HG03354 (cell line): ENCODE data around the gene DNAJC24.

Experiments used
- ATAC-seq: cut with Tn5 transposase; IDR thresholded peaks from one replicate; pipeline ENCODE4 v1.9.1; 2021; ENCODE audit warnings: mild to moderate bottlenecking; ENCODE audit not compliant: unreplicated experiment, poor library complexity, severe bottlenecking

Gene DNAJC24

DNA sequence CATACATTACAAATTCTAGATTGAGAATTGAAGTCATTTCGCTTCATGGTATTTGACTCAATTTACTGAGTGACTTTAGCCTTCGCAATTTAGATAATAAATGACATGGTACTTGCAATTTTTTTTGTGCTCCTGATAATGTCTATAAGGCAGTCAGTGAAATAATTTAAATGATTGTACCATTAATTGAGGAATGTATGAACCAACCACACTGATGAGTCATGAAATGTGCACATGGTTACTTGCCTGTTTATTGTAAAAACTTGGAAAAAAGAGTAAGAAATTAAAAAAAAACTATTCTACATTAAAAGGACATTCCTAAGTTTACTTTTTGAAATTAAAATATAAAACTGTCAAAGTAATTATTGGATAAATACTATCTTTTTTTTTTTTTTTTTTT lies 43.3 kb downstream of the DNAJC24 start:
- ATAC-seq, result no peak

DNA sequence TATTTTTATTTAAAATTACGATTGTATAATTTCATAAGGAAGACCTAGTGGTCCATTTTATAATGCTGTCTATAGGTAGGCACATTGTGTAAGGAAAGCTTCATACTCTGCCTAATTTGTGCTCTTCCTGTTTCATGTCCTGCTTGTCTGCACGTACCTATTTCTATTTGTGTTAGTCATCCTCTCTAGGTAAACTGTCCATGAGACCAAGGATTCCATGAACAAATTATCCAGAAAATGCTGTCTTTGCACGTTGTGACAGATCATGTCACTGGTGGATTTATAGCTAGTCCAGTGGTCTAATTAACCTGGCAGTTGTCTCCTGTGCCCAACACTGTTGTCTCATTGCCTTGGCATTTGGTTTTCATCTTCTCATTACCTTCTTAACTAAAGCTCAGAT lies 44.7 kb downstream of the DNAJC24 start:
- ATAC-seq, result no peak

DNA sequence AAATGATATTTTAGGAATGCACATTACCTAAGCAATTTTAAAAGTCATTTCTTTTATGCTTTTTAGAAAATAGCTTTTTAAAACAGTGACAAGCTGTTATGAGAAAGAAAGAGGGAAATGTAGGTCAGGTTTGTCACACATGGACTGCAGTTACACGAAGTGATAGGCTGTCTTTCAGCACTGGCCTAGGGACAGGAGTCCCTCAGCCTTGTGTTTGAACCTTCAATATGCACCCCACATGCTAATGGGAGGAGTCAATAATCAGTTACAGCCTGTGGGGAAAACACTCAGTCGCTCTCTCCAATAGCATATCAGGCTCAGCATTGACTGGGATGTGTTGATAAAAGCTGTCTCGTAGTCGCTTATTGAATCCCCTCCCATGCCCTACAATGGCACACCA lies 45.8 kb downstream of the DNAJC24 start:
- no peak for ATAC-seq

DNA sequence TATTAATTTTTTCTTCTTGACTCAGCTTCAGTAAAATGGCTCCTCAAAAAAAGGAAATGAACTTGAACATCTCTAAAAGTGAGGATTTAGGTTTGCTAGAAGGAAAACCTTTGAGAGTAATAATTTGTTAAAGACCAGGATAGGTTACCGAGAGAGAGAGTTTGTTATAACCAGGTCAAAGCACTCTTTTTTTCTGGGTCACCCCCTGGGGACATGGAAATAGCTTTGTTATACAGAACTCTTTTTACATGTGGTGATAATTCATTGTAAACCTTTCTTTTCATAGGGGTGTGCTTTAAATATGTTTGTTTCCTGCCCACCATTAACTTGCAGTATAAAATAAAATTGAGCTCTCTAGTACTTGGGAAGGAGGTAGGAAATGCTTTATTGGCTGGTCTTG lies 47.7 kb downstream of the DNAJC24 start:
- ATAC-seq, result no peak

DNA sequence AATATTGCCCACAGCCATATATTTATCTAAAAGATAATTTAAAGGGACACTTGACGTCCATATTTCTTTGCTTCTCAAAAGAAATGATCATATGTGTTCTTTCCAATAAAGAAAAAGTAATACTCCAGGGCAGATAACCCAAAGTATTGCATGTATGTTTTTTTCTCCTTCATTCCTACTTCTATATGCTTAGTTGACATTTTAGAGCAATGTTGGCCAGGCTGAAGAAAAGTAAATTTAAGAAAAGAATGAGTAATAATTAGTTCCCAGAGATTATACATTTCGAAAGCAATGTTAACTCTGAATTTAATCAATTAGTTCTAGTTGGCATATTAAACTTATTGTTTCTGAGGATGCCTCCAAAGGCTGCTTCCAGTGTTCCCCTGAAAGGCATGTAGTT lies 48.2 kb downstream of the DNAJC24 start:
- ATAC-seq, result no peak

DNA sequence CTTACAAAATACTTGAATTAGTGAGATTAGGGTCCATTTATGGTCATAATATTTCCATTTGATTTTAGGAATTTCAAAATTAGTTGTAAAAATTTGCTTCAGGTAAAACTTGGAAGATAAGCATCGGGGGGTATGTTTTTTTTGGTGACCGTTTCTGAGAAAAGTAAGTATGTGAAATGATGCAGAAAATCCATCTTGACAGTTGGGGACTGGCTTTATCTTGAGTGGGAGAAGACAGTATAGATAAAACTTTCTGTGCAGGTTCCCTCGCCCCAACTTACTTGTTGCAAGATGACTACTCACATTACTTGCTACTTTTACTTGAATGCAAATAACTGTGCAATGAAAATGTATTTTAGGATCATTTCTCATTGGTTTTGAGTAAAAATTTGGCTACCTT lies 49.5 kb downstream of the DNAJC24 start:
- ATAC-seq, result no peak

DNA sequence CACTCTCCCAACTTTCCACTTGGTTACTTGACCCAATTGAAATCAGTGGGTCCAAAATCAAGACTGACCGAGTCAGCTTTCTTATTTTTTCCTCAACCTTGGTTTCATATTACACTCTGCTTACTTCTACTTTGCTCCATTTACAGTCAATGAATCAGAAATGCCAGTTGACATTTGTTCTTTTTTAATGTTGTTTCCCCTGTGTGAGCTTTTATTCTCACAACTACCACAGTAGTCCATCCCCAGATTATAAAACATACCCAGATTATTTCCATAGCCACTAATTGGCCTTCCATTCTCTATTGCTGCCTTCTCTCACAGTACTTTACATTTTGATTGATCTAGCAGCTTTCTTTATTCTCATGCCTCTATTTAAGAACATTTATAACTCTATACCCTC lies 50.0 kb downstream of the DNAJC24 start:
- ATAC-seq, result no peak

DNA sequence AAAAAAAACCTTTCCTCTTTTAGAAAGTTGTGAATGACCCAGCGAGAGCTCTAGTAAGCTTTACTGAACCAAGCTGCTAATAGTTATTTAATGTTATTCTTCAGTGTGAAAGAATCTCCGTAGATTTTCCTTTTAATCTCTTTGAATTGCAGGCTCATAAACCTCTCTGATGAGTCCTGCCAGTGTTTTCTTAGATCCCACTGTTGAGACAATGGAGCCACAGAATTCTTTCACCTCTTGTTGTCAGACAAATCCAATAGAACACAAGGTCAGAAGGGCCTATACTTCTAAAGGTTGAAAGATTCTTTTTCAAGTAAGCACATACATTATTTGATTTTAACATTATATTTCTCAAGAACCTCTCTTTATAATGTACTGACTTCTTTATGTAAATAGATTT lies 52.2 kb downstream of the DNAJC24 start:
- no peak for ATAC-seq

DNA sequence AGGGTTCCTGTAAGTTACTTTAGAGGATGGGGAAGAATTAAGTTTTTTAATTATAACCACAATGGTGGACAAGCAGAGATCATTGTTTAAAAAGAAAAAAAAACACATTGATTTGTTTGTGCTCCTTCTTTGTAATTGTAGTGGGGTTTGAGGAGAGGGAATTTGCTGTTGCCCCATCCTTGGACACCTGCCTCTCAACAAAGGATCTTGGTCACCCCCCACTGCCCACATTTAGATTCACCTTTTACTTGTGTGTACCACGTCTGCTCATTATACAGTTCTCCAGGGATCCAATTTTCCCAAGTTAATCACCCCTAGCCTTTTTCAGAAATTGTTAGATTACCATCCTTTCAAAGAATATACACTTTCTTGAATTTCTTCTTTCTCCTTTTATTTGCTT lies 53.0 kb downstream of the DNAJC24 start:
- no peak for ATAC-seq

DNA sequence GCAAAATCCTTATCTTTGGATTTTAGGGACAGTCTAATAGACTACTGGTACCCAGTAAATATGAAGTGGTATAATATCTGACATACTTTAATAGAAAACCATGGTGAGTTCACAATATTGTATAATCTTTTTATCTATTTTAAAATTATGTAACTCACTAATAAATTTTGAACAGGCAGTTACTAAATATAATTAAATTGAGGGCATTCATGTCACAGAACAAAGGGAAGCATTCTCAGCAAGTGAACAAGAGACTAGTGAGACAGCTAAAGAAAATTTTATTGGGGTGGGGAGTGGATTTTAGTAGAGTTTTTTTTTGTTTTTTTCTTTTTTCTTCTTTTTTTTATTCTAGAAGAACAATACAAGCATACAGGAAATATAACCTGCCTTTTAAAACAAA lies 55.0 kb downstream of the DNAJC24 start:
- ATAC-seq, result no peak

DNA sequence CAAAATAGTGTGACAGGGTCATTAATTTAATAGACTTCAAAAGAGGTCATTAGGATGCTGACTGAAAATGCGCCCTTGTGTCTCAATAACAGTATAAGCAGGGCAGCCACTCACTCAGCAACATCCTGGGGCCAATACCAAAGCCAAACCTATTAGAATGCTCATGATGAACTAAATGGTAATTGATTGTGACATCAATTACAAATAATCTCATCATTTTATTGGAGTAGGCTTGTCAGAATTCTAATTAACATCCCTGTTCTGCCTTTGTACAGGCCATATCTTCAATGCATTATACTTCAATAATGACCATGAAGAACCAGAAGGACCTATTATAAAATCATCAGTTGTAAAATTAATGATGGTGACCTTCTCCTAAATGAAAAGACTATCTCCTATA lies 64.2 kb downstream of the DNAJC24 start:
- no peak for ATAC-seq

DNA sequence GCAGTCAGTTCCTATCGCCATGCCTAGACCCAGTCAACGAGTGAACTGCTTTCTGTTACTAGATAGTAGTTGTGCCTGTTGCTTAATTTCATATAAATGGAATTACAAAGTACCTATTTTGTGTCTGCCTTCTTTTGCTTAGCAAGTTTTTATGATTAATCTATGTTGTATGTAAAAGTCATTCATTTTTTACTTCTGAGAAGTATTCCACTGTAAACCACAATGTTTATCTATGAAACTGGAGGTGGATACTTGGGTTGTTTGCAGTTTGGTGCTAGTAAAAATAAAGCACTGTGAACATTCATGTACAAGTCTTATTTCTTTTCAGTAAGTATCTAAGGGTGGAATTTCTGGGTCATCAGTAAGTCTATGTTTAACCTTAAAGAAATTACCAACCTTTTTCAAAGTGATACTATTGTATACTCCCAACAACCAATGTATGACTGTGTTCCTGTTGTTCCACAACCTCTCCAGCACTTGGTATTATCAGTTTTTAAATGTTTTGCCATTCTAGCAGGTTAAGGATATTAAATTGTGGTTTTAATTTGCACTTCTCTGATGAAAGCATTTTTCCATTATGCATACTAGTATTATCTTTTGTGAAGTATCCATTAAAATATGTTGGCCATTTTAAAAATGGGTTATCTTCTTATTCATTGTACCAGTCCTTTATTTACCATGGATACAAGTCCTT lies 68.2 kb downstream of the DNAJC24 start:
- no peak for ATAC-seq

DNA sequence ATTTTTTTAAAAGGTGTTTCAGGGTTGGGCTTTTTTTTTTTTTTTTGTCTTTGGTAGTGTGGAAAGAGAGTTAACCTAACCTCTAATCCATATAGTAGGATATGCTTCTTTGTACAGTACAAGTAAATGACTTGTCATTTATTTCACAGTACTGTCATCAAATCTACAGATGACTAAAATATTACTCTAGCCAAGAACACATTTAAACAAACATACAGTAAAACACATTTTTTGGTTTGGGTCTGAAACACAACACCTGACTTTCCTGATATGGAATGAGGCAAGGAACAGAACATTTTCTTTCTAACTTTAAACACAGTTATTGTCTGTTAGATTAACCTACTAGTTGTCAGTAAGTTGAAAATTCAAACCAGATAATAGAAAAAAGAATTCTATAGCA lies 71.6 kb downstream of the DNAJC24 start:
- no peak for ATAC-seq

DNA sequence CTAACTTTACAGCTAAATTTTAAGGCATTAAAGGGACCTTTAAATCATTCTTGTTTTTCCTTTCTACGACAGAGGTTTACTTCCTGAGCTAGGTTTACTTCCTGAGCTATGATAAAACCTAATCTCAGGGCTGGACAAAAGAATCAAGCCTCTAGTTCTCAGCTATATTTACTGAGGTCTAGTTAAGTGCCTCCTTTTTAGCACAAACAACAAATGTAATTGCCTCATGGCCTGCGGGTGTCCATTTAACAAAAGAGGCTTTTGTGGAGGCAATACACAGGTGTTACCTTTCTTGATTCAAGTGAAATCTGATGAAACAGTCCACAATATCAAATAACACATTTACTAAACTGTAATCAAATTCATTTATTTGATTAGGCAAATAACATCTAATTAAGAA lies 72.4 kb downstream of the DNAJC24 start:
- ATAC-seq, result no peak

DNA sequence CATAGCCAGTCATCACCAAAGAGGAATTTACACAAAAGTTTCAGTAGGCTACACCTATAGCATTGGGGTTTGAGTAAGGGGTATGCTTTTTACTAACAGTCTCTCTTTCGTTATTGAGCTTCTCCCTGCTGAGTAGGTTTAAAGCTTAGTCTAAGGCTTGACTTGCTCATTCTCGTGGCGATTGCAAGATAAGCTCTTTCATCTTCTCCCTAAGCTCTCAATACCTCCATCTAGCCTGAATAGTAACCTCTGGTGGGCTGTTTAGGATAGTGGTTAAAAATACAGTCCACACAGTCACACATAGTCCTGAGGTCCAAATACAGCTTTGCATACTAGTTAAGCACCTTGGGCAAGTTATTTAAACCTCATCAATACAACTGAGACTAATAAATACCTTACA lies 74.1 kb downstream of the DNAJC24 start:
- ATAC-seq, result no peak

DNA sequence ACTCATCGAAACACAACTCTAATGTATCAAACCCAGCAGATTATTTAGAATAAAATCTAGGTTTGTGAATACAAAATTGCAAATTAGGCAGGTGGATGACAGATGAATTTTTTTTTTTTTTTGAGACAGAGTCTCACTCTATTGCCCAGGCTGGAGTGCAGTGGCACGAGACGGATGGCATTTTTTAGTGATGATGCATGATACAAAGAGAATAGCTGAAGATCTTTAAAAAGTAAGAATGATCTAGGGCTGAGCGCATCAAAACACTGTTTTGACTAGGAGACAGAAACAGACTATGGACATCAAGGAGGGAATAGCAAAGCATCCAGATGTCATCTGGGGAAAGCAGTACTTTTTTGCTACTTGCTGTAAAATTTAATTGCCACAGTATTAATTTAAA lies 76.0 kb downstream of the DNAJC24 start:
- ATAC-seq, result no peak

DNA sequence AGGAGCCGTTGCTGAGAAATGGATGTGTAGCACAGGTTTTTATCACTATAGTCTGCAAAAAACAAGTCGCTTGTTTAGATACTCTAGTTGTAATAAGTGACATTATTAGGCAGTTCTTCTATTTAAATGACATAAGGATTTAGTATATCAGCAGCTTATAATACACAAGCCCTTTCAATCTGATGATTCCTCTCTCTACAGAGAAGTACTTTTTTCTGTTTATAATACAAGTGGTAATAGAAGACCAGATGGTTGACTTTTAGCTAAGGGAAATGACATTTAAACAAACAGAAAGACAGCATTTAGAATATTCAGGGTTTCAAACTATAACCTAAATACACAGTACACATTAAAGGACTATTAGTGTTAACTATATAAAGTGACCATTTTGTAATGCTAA lies 79.4 kb downstream of the DNAJC24 start:
- ATAC-seq, result no peak

DNA sequence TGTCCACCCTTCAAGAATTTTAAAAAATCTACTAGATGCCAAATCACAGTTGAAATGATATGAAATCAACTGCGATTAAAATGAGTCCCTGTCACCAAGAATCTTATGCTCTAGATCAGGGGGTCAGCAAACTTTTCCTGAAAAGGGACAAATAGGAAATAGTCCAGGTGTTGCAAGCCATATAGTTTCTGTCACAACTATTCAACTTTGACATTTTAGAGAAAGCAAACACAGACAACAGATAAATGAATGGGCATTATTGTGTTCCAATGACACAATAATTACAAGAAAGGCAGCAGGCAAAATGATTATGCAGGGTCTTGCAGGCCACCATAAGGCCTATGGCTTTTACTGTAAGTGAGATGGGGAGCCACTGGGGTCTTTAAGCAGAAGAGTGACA lies 81.2 kb downstream of the DNAJC24 start:
- no peak for ATAC-seq

DNA sequence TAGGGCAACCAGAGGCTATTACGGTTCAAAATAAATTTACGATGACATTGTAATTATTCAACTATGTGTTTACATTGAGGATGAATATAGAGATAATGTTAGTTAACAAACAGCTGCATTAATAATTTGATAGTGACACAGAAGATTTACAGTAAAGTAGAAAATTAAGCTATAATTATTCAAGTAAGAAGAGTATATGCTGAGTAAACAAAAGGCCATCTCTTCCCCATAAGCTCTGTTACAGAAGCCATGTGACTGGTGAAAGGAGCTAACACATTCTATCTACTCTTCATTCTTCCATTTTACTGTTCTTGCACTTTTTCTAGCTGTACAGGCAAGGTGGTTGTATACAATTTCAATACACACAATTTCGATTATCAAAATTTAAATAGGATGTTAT lies 85.5 kb downstream of the DNAJC24 start:
- no peak for ATAC-seq

DNA sequence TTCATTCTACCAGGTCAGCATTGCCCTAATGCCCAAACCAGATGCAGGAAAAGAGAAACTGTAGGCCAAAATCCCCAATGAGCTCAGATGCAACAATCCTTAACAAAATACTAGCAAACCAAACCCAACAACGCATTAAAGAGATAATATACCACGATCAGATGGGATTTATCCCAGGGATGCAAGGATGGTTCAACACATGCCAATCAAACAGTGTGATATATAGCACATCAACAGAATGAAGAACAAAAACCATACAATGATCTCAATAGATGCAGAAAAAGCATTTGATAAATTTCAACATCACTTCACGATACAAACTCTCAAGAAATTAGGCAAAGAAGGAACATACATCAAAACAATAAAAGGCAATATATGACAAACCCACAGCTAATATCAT lies 94.8 kb downstream of the DNAJC24 start:
- no peak for ATAC-seq

DNA sequence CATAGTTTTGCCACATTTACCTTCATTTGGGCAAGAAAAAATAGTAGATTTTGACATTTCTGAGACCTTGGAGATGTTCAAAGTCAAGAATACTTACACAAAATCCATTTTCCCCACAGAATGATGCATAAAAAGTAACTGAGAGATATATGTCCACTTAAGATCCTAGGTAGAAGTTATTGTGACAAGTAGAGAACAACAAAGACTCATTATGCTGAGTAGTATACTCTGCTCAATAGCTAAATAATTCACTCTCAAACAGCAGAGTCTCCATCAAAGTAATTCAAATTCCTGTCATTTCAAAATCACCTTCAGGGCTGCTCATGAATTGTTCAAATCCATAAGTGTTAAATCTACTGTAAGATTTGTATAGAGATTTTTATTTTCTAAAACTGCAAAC lies 104.4 kb downstream of the DNAJC24 start:
- ATAC-seq, result no peak

DNA sequence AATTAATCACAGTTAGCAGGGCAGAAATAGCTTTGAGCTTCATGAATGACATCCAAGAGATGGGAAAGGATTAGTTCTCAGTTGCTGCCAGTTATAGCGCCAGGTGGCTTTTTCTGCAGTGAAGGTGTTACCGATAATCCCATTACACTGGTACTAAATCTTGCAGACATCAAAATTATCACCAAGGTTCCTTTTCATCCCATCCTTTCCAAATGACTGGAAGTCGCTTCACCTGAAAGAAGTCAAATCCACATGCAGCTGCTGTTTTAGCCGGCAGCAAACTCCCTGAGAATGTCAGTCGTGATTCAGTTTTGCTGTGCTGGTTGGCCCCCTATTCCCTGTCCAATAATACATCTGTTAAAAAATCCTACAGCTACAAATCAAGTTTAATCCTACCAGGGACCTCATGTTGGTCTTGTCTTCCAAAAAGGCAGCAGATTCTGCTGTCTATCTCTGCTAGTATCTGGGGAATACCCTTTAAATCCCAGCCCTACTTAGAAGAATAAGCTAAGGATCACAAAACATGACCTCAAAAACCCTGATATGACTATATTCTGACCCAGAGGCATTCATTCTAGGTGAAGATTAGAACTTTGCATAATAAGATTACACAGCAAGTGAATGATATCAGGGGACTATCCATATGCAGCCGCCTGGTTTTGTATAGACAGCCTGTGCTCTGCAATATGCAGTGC lies 108.0 kb downstream of the DNAJC24 start:
- ATAC-seq, result no peak
